ENCODE measurements around the gene PDZRN3. TPM values are rescaled to one million over a fixed set of nuclear protein-coding genes. Genes with fewer than 3 reads are reported as not detected.

PDZRN3 gene
- total and polyA plus RNA-seq, 2 of the 13 experiments (the other 11 are each of a cell fraction or from before 2014, with no cell fraction given) = not detected

- TF ChIP-seq ZNF501 (CRISPR knock-in tag; IDR thresholded peaks at IDR 0.05) (no peak), MEIS1 (CRISPR knock-in tag; IDR thresholded peaks at IDR 0.05; ENCODE audit: borderline replicate concordance) (no peak), HDAC1 (CRISPR knock-in tag; IDR thresholded peaks at IDR 0.05) (no peak), NPAS2 (CRISPR knock-in tag; IDR thresholded peaks at IDR 0.05; ENCODE audit: borderline replicate concordance) (no peak)
These were observed 108.1 kb downstream of the PDZRN3 start (continued) for GRCh38 chr3:73516631-73517030.

- Histone ChIP-seq H3K9me3 (ENCODE audit: low read length) (no peaks in the 10 kb centered on the region), H3K9ac (ENCODE audit: insufficient read depth, low read depth, low read length) (no peak overlapping the region), H4K20me1 (ENCODE audit: insufficient read depth, low read length) (no peaks in the 10 kb centered on the region), H3K27ac (ENCODE audit: extremely low read length, insufficient read depth, low read length) (no peak overlapping the region), H3K4me3 (replicated peaks in 1 of 3; ENCODE audit: insufficient read depth in 1 of 3, low read depth in 2 of 3, low read length in 3 of 3) (no peak overlapping the region), H3K27me3 (ENCODE audit: control insufficient read depth in 1 of 2, insufficient read depth in 2 of 2, low read length in 2 of 2) (no peaks in the 10 kb centered on the region; a peak in 3 of 5 replicates), H3K4me1 (ENCODE audit: insufficient read depth, low read length) (peaks cover 17% of the 10 kb centered on the region), H3K79me2 (ENCODE audit: insufficient read depth, low read length) (no peaks in the 10 kb centered on the region), H3K36me3 (replicated peaks in 1 of 2; ENCODE audit: control insufficient read depth in 1 of 2, insufficient read depth in 2 of 2, low read length in 2 of 2) (no peaks in the 10 kb centered on the region), H2AFZ (ENCODE audit: low read length) (no peak overlapping the region), H3K4me2 (ENCODE audit: low read depth, low read length) (peak overlapping the region; percentile 31)
- 0% methylated on average over 5 of the region's 5 CpGs for whole genome bisulfite sequencing (ENCODE audit: low lambda C conversion rate)
- FAIRE-seq = peak; percentile 52
- ATAC-seq = peak; percentile 95
- in situ Hi-C loops (cut with HindIII; ENCODE audit: extremely low pct_ligation_motif_present, low pct_unique_long_range_greater_than_20kb) = no loop called here
- CTCF ChIA-PET (ENCODE audit: low intra/inter-chr PET ratio, low total read pairs) = no interaction called here
- intact Hi-C loops (cut with micrococcal nuclease; ENCODE audit: unreplicated experiment) = no loop called here
- POLR2A ChIA-PET = no interaction called here
- no TSS peak for BruUV-seq (replicated peaks)
- peak; percentile 86 for DNase-seq (ENCODE audit: low spot score)
- TF ChIP-seq HNF1A (IDR thresholded peaks at IDR 0.05; ENCODE audit: low read depth) = peak; percentile 93
- peak; percentile 93 for TF ChIP-seq HNF1A (CRISPR knock-in tag; IDR thresholded peaks at IDR 0.05; ENCODE audit: borderline replicate concordance)
- no peak for TF ChIP-seq BRF2 (CRISPR knock-in tag; IDR thresholded peaks at IDR 0.05)
- no peak for TF ChIP-seq HMGA1 (CRISPR knock-in tag; conservative IDR thresholded peaks at IDR 0.05)
- 0 out of 2 replicates have a peak, but pooled peaks have one; percentile 13 for TF ChIP-seq FOXA3 (CRISPR knock-in tag; IDR thresholded peaks at IDR 0.05)
- no peak for TF ChIP-seq HMGXB3 (CRISPR knock-in tag; IDR thresholded peaks at IDR 0.05; ENCODE audit: borderline replicate concordance)
- no peak for TF ChIP-seq KAT7 (CRISPR knock-in tag; IDR thresholded peaks at IDR 0.05; ENCODE audit: borderline replicate concordance)
- no peak for TF ChIP-seq ARID2 (CRISPR knock-in tag; IDR thresholded peaks at IDR 0.05; ENCODE audit: borderline replicate concordance)
- TF ChIP-seq EED (CRISPR knock-in tag; IDR thresholded peaks at IDR 0.05) = no peak
- TF ChIP-seq NFIC (IDR thresholded peaks at IDR 0.05; ENCODE audit: low read length) = peak; percentile 37; the same call in 1 of the 2 replicates
These were observed 111.5 kb downstream of the PDZRN3 start for GRCh38 chr3:73513260-73513659.

All from HepG2 (cell line).